Sigmoid colon (tissue), 7 donors: ENCODE data around the gene LHX6. TPM values are rescaled to one million over a fixed set of nuclear protein-coding genes. Genes with fewer than 3 reads are reported as not detected.

Experiments
- DNase-seq: peaks from one replicate; pipeline ENCODE4 v3.0.0-alpha.2; 2019
- H3K27ac ChIP-seq, 4 donors: fragments of 200-600 bp; sonication (generic); one replicate each; pipeline ENCODE4 v1.5.1; 2016 to 2019; ENCODE audit warnings: mild to moderate bottlenecking in 1 of 4
- H3K27me3 ChIP-seq, 3 donors: fragments of 200-600 bp; sonication (generic); one replicate each; pipeline ENCODE4 v1.5.1; 2019; ENCODE audit warnings: mild to moderate bottlenecking in 1 of 3
- H3K36me3 ChIP-seq, 4 donors: fragments of 200-600 bp; sonication (generic); one replicate each; pipeline ENCODE4 v1.5.1; 2016 to 2019
- H3K4me1 ChIP-seq, 4 donors: fragments of 200-600 bp; sonication (generic); one replicate each; pipeline ENCODE4 v1.5.1; 2017 to 2019
- H3K4me3 ChIP-seq, 4 donors: fragments of 200-600 bp; sonication (generic); one replicate each; pipeline ENCODE4 v1.5.1; 2017 to 2019; ENCODE audit warnings: mild to moderate bottlenecking in 2 of 4, moderate library complexity in 1 of 4
- H3K9me3 ChIP-seq, 4 donors: fragments of 200-600 bp in 3 of 4; sonication (generic) in 3 of 4; one replicate each; pipeline versions ENCODE4 v1.5.1 to v1.6.1; 2013 to 2019
- CTCF ChIP-seq, 4 experiments: fragments of 450-650 bp in 3 of 4; fragments of 200-600 bp in 1 of 4; IDR thresholded peaks; one replicate each; pipeline ENCODE4 v1.5.1; 2016 to 2019; ENCODE audit warnings: antibody characterized with exemption in 4 of 4, mild to moderate bottlenecking in 3 of 4, moderate library complexity in 2 of 4
- EP300 ChIP-seq, 4 donors: sonication (generic); formaldehyde crosslinking; IDR thresholded peaks; one replicate each; pipeline ENCODE4 v1.6.1; 2017; ENCODE audit warnings: antibody characterized with exemption in 4 of 4
- POLR2A ChIP-seq, 2 donors: fragments of 450-650 bp; IDR thresholded peaks; one replicate each; pipeline ENCODE4 v1.6.1; 2016; ENCODE audit warnings: antibody characterized with exemption in 2 of 2, mild to moderate bottlenecking in 2 of 2, moderate library complexity in 2 of 2
- POLR2AphosphoS5 ChIP-seq, 4 donors: sonication (generic); formaldehyde crosslinking; IDR thresholded peaks; one replicate each; pipeline ENCODE4 v1.6.1; 2017; ENCODE audit warnings: antibody characterized with exemption in 4 of 4
- WGBS, 2 donors: extraction: QIAGEN DNeasy Blood & Tissue Kit; methylation state at CpG; one replicate each; pipeline ENCODE4 v1.1.7; 2013; 5-methylcytosine and 5-hydroxymethylcytosine counted together
- intact Hi-C: fragments of 100-400 bp; cut with DNase I; formaldehyde crosslinking; loops from one replicate; pipeline ENCODE4 v1.15.1; 2023
- polyA plus RNA-seq, 3 donors: library from polyadenylated mRNA; stranded (reverse); fragments of 200-250 nt; gene quantifications; one replicate each; pipeline ENCODE4 v1.2.3, GENCODE V29; 2013
- total RNA-seq, 4 donors: library from RNA; depleted of rRNA; stranded (reverse); fragments of >200 nt; gene quantifications; one replicate each; pipeline ENCODE4 v1.1.0, GENCODE V29; 2016
- donor health status: healthy with polysubstance abuse.
- donor health status: Bipolar disorder and iron deficiency.
- donor health status: healthy.

Gene LHX6
- total and polyA plus RNA-seq, 7 donors = 0.46 to 4.7 (median 1.4) TPM

- peak overlapping the region in 3 of 4 donors; percentile 1 to 55 (median 18) for H3K27ac ChIP-seq
- no peaks in the 10 kb centered on the region for H3K9me3 ChIP-seq
- H3K4me1 ChIP-seq = peaks cover 0 to 39% (median 38%) of the 10 kb centered on the region in 4 donors
- no peak for DNase-seq
- no peaks in the 10 kb centered on the region for H3K27me3 ChIP-seq
- intact Hi-C loops = loop anchor here (5.0 kb wide), 1 partner anchor 135 kb away; no protein-coding TSS in a partner anchor
- H3K36me3 ChIP-seq = peaks cover 3 to 45% (median 9%) of the 10 kb centered on the region in 4 donors
- WGBS, 2 donors = 79 to 89% methylated on average over 1 of the region's 1 CpG
- TF ChIP-seq POLR2A (IDR thresholded peaks at IDR 0.05) (no peak), POLR2AphosphoS5 (IDR thresholded peaks at IDR 0.05) (no peak), EP300 (IDR thresholded peaks at IDR 0.05) (no peak), CTCF (IDR thresholded peaks at IDR 0.05) (no peak)
- H3K4me3 ChIP-seq = no peak overlapping the region
Measured at GRCh38 chr9:122262073-122262472, 33.3 kb upstream of the LHX6 start.

GRCh38 chr9:122261469-122261881, 32.7 kb upstream of the LHX6 start:
- TF ChIP-seq EP300 (IDR thresholded peaks at IDR 0.05) (no peak), CTCF (IDR thresholded peaks at IDR 0.05) (no peak), POLR2A (IDR thresholded peaks at IDR 0.05) (no peak), POLR2AphosphoS5 (IDR thresholded peaks at IDR 0.05) (no peak)
- peaks cover 3 to 47% (median 9%) of the 10 kb centered on the region in 4 donors for H3K36me3 ChIP-seq
- peaks cover 0 to 39% (median 38%) of the 10 kb centered on the region in 4 donors for H3K4me1 ChIP-seq
- peak overlapping the region in 2 of 4 donors; percentile 18 to 55 for H3K27ac ChIP-seq
- no peak overlapping the region for H3K4me3 ChIP-seq
- no peaks in the 10 kb centered on the region for H3K9me3 ChIP-seq
- intact Hi-C loops = loop anchor here (5.0 kb wide), 1 partner anchor 134 kb away; no protein-coding TSS in a partner anchor
- WGBS, 2 donors = 22 to 50% methylated on average over 1 of the region's 1 CpG
- peak; percentile 84 for DNase-seq
- no peaks in the 10 kb centered on the region for H3K27me3 ChIP-seq

- H3K4me3 ChIP-seq = no peak overlapping the region
- H3K36me3 ChIP-seq = peaks cover 3 to 66% (median 12%) of the 10 kb centered on the region in 4 donors
- H3K27me3 ChIP-seq = no peaks in the 10 kb centered on the region
- no peak for TF ChIP-seq POLR2A (IDR thresholded peaks at IDR 0.05)
- no peak for TF ChIP-seq CTCF (IDR thresholded peaks at IDR 0.05)
- no peak for TF ChIP-seq EP300 (IDR thresholded peaks at IDR 0.05)
- TF ChIP-seq POLR2AphosphoS5 (IDR thresholded peaks at IDR 0.05) = no peak
- intact Hi-C loops = no loop called here
- H3K27ac ChIP-seq = no peak overlapping the region
- 90 to 92% methylated on average over 2 of the region's 2 CpGs for WGBS, 2 donors
- no peak for DNase-seq
- H3K4me1 ChIP-seq = peaks cover 0 to 28% (median 25%) of the 10 kb centered on the region in 4 donors
- no peaks in the 10 kb centered on the region for H3K9me3 ChIP-seq
Measured at GRCh38 chr9:122258886-122259415, 30.2 kb upstream of the LHX6 start.

- TF ChIP-seq CTCF (IDR thresholded peaks at IDR 0.05) (no peak), POLR2A (IDR thresholded peaks at IDR 0.05) (no peak), POLR2AphosphoS5 (IDR thresholded peaks at IDR 0.05) (no peak), EP300 (IDR thresholded peaks at IDR 0.05) (no peak)
- no peak overlapping the region for H3K27ac ChIP-seq
- H3K9me3 ChIP-seq = no peaks in the 10 kb centered on the region
- intact Hi-C loops = no loop called here
- no peak for DNase-seq
- no peak overlapping the region for H3K4me3 ChIP-seq
- WGBS, 2 donors = 94 to 96% methylated on average over 5 of the region's 5 CpGs
- H3K4me1 ChIP-seq = peaks cover 0 to 8% (median under 1%) of the 10 kb centered on the region in 4 donors
- H3K36me3 ChIP-seq = peaks cover 3 to 69% (median 16%) of the 10 kb centered on the region in 4 donors
- H3K27me3 ChIP-seq = no peaks in the 10 kb centered on the region
Measured at GRCh38 chr9:122256206-122256605, 27.4 kb upstream of the LHX6 start.
